GM21381 (cell line): ENCODE data around the gene GTF2A1L.
"Not testable (repeated sequence)": the region's sequence is repeated elsewhere in the genome, so short reads cannot be mapped to it uniquely, and the experiment has no call there.

Source experiments
- ATAC-seq: cut with Tn5 transposase; IDR thresholded peaks from one replicate; pipeline ENCODE4 v1.9.1; 2021; ENCODE audit warnings: mild to moderate bottlenecking, moderate library complexity; ENCODE audit not compliant: unreplicated experiment

Gene GTF2A1L

DNA sequence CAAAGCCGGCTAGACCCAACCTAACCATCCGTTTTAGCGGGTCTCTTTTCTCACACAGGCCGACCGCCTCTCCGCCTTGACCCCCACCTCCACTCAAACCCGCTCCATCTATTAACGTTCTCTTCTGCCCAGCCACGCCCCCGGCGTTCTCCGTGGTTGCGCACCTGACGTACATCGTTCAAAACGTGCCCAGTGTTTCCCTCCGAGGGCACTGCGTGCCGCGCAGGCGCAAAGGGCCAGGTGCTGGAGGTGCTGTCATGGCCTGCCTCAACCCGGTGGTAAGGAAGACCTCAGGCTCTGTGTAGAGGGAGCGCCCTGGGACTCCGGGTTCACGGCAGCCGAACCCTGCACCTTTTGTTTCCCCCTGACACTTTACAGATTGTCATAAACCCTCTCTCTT is at the start of gene GTF2A1L:
Gene GTF2A1L (plus strand): TSS at position 239 of the 400 bp plus-strand sequence. CDS start 19 bp downstream, at position 258.
- ATAC-seq, result no peak

DNA sequence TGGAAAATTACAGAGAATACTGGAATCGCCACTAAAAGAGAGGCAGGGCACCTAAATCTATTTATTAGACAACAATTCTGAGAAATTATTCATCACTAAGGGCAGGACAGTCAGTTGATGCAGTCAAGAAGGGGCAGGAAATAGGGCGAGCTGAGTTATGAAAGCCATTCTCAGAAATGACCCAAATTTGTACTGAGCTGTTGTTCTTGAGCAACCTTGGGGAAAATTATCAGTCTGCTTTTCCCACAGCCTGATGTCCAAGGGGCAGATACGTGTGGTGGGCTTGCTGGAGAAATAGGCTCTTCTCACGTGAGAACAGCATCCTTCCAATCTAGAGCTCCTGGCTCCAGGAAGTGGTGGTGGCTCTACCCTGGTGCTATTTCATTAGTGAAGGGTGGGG is 49.1 kb upstream of the GTF2A1L start:
- ATAC-seq, result no peak

- ATAC-seq, result no peak
Observed at GRCh38 chr2:48569433-48569832, 48.2 kb upstream of the GTF2A1L start.

GRCh38 chr2:48572816-48573215 is 44.8 kb upstream of the GTF2A1L start:
- ATAC-seq, result no peak

DNA sequence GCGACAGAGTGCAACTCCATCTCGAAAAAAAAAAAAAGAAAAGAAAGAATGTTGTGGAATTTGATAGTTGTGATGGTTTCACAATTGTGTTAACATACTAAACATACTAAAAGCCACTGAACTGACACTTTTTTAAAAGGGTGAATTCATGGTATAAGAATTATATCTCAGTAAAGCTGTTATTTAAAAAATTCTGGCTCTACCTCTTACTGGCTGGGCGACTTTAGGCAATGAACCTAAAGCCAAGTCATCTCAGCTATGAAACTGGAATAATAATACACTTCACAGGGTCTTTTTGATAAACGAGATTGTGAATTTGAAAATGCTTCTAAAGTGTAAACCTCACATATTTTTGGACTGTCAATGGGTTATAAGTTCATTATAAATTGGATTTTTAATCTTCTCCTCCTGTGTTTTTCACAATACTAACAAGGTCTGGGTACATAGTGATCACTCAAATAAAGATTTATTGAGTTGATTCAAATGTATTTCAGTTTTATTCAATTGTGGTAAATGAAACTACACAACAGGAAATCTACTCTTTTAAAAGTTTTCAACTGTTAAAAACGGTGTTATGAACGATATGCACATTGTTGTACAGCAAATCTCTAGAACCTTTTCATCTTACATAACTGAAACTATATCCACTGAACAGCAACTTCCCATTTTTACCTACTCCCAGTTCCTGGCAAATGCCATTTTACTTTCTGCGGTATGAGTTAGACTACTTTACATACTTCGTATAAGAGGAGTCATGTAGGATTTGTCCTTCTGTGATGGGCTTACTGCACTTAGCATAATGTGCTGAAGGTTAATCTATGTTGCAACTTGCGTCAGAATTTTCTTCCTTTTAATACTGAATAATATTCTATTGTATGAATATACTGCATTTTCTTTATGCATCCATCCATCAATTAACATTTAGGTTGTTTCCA is 43.0 kb upstream of the GTF2A1L start:
- ATAC-seq, result no peak

- no peak for ATAC-seq
Observed at GRCh38 chr2:48578313-48578712, 39.3 kb upstream of the GTF2A1L start.

DNA sequence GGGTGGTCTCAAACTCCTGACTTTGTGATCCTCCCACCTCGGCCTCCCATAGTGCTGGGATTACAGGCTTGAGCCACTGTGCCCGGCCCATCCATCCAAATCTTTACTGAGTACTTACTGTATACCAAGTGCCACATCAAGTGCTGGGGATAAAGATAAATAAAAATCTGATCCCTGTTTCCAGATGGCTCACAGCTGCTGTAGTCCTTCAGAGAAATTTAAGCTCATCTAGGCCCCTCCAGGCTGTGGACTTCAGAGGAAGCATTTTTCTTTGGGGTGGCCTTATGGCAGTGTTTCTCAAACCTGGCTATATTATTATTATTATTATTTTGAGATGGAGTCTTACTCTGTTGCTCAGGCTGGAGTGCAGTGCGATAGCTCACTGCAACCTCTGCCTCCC is 33.7 kb upstream of the GTF2A1L start:
- no peak for ATAC-seq

GRCh38 chr2:48584551-48584950 is 33.1 kb upstream of the GTF2A1L start:
- no peak for ATAC-seq

- ATAC-seq, result no peak
Observed at GRCh38 chr2:48586433-48586832, 31.2 kb upstream of the GTF2A1L start.

GRCh38 chr2:48587560-48587959 is 30.1 kb upstream of the GTF2A1L start:
- ATAC-seq, result no peak

- ATAC-seq, result no peak
Observed at GRCh38 chr2:48587961-48588360, 29.7 kb upstream of the GTF2A1L start.

DNA sequence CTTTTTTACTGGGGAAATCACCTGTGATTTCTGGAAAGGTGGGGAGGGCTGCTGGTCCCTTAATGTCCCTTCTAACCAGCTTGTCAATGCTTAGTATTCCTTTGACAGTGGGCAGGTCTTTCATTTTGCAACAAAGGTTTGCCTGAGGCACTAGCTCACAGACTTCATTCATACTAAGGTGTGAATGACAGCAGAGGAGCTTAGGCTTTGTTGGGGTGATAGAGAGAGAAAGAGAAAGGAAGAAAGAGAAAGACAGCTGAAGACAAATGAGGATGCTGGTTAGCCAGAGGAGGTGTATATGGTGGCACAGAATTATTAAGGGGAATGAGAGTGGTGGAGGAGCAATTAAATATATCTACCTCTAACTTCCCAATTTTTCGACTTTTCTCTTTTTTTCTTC is 28.9 kb upstream of the GTF2A1L start:
- no peak for ATAC-seq

DNA sequence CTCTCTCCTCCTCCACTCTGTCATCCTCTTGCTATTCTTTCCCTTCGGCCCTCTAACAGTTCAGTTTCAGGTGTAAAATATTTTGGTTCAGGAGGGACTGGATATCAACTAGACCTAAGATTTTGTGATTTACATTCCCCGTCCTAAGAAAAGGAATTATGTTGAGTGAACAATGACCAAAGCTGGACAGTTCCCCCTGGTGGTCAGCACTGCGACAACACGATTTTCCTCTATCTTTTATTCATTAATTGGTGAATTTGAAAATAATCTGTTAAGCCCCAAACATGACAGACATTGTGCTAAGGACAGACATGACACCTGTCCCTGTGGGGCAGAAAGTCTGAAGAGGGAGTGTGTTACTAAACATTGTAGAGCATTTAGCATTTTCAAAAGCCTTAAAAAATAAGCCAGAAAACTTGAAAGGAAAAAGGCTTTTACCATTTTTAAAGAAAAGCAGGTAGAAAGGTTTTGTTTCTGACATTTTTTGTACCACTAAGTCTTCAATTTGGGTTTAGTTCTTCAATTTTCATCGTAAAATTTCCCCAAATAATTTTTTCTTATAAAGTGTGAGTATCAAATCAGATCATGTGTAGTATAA is 28.4 kb upstream of the GTF2A1L start:
- ATAC-seq, result no peak

GRCh38 chr2:48590017-48590416 is 27.6 kb upstream of the GTF2A1L start:
- ATAC-seq, result no peak

GRCh38 chr2:48592067-48592466 is 25.6 kb upstream of the GTF2A1L start:
- ATAC-seq, result no peak

- ATAC-seq, result not testable (repeated sequence)
Observed at GRCh38 chr2:48596751-48597150, 20.9 kb upstream of the GTF2A1L start.

GRCh38 chr2:48597492-48597891 is 20.2 kb upstream of the GTF2A1L start:
- no peak for ATAC-seq

DNA sequence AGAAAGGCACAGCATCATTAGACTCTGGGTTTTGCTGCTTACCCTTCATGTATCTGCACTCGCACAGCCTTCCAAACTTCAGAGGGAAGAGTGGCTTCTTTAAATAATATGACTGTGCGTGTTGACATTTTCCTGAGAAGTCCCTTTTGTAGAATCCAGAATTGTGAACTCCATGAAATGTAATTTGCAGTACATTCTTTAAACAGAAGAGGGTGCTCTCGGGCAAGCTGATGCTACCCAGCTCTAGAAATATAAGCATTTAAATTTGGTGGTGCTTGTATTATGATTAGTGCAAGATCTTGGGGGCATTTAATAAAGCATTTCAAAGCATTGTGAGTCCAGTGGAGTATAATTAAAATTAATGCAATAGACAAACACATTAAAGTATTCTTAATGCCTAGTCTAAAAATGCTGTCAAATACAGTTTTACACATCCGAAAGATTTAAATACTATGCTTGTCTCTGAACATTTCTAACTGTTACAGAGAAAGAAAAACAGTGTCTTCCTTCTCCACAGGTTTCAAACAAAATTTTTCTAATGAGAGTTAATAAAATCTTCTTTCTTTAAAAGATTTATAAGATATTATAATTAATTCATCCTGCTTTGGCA is 17.3 kb upstream of the GTF2A1L start:
- no peak for ATAC-seq

DNA sequence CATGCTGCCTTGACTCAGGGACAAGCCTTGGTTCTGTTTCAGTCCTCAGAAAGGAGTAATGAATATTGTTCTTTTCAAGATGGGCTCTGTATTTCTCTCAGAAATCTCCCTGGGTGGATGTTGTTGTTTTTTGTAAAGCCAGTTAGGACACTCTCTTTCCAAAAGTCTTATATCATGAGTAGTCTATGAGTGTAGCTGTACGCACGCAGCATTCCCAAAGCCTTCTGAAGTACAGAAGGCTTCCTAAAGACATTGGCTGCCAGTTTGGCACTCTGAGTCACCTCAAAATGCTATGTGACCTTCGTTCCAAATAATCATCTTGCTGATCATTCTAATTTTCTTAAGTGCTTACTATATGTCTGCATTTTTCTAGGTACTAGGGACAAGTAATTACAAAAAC is 16.7 kb upstream of the GTF2A1L start:
- no peak for ATAC-seq

- no peak for ATAC-seq
Observed at GRCh38 chr2:48601349-48601748, 16.3 kb upstream of the GTF2A1L start.

- ATAC-seq, result no peak
Observed at GRCh38 chr2:48605482-48606175, 12.0 kb upstream of the GTF2A1L start.
